Measurements from ENCODE around the gene LATS1.

The LATS1 gene

GRCh38 chr6:149716181-149716963, 1.5 kb downstream of the LATS1 start:
- TF ChIP-seq CTCF (IDR thresholded peaks at IDR 0.05; ENCODE audit: borderline replicate concordance, control extremely low read depth, extremely low read depth, insufficient read depth, missing control alignments), result no peak
- in situ Hi-C loops (cut with MboI; ENCODE audit: low sequenced_read_pairs, unreplicated experiment), result no loop called here
- DNase-seq (ENCODE audit: low spot score), result peak; percentile 50

- DNase-seq (ENCODE audit: low spot score), result no peak
- in situ Hi-C loops (cut with MboI; ENCODE audit: low sequenced_read_pairs, unreplicated experiment), result no loop called here
- TF ChIP-seq CTCF (IDR thresholded peaks at IDR 0.05; ENCODE audit: borderline replicate concordance, control extremely low read depth, extremely low read depth, insufficient read depth, missing control alignments), result no peak
These were observed 3.5 kb downstream of the LATS1 start for GRCh38 chr6:149714442-149714841.

DNA sequence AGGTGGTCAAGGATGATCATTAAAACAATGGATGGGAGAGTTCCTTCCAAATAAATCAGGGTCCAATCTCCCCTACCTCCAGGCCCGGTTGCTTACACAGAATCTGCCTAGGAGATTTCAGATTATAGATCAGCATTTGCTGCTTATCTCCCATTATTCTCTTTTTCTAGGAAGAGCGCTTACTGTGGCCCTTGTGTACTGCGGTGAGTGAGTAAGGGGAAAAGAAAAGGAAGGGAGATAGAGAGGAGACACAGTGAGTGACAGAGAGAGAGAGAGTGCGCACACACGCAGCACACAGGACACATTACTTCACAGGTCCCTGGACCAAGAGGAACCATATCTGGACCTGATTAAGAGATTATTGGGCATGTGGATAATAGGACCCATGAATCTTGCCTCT, 6.2 kb downstream of the LATS1 start:
- TF ChIP-seq CTCF (IDR thresholded peaks at IDR 0.05; ENCODE audit: borderline replicate concordance, control extremely low read depth, extremely low read depth, insufficient read depth, missing control alignments), result no peak
- in situ Hi-C loops (cut with MboI; ENCODE audit: low sequenced_read_pairs, unreplicated experiment), result no loop called here
- no peak for DNase-seq (ENCODE audit: low spot score)

DNA sequence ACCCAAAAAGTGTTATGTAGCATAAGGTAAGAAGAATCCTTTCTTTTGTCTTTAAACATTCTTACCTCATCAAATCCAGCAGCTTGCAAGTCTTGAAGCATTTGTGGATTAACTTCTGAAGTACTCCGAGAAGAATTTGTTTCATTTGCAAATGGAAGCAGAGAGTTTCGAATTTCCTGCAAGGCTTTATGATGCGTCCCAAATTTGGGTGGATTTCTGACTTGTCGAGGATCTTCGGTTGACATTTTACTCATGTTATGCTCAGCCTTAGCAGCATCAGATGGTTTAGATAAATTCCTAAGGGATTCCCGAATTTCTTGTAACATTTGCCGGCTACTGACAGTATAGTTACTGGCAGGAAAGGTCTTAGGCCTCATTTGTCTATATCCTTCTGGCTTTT, 16.2 kb downstream of the LATS1 start:
- no peak for TF ChIP-seq CTCF (IDR thresholded peaks at IDR 0.05; ENCODE audit: borderline replicate concordance, control extremely low read depth, extremely low read depth, insufficient read depth, missing control alignments)
- in situ Hi-C loops (cut with MboI; ENCODE audit: low sequenced_read_pairs, unreplicated experiment), result no loop called here
- no peak for DNase-seq (ENCODE audit: low spot score)

- no peak for DNase-seq (ENCODE audit: low spot score)
- TF ChIP-seq CTCF (IDR thresholded peaks at IDR 0.05; ENCODE audit: borderline replicate concordance, control extremely low read depth, extremely low read depth, insufficient read depth, missing control alignments), result no peak
- in situ Hi-C loops (cut with MboI; ENCODE audit: low sequenced_read_pairs, unreplicated experiment), result no loop called here
These were observed 18.8 kb downstream of the LATS1 start for GRCh38 chr6:149699150-149699549.

DNA sequence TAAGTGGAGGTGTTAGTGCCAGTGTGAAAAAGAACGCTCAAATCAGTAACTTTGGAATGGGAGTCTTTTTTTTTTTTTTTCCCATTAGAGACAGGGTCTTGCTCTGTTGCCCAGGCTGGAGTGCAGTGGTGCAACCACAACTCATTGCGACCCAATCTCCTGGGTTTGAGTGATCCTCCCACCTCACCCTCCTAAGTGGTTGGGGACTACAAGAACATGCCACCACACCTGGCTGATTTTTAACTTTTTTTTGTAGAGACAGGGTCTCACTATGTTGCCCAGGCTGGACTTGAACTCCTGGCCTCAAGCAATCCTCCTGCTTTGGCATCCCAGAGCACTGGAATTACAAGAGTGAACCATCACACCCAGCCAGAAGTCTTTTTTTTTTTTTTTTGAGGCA, 19.7 kb downstream of the LATS1 start:
- no peak for TF ChIP-seq CTCF (IDR thresholded peaks at IDR 0.05; ENCODE audit: borderline replicate concordance, control extremely low read depth, extremely low read depth, insufficient read depth, missing control alignments)
- DNase-seq (ENCODE audit: low spot score), result no peak
- in situ Hi-C loops (cut with MboI; ENCODE audit: low sequenced_read_pairs, unreplicated experiment), result no loop called here

Data from GM13976 (cell line).